HG03354 (cell line): ENCODE measurements around the gene CCNL1.
"Not testable (repeated sequence)": the region's sequence is repeated elsewhere in the genome, so short reads cannot be mapped to it uniquely, and the experiment has no call there.

Experiments
- ATAC-seq: cut with Tn5 transposase; IDR thresholded peaks from one replicate; pipeline ENCODE4 v1.9.1; 2021; ENCODE audit warnings: mild to moderate bottlenecking; ENCODE audit not compliant: unreplicated experiment, poor library complexity, severe bottlenecking

The CCNL1 gene

GRCh38 chr3:157111518-157111917 is 48.4 kb downstream of the CCNL1 start:
- ATAC-seq, result no peak

GRCh38 chr3:157110761-157111278 is 49.1 kb downstream of the CCNL1 start:
- no peak for ATAC-seq

- ATAC-seq, result no peak
These were observed 50.4 kb downstream of the CCNL1 start for GRCh38 chr3:157109267-157110141.

GRCh38 chr3:157107644-157108133 is 52.3 kb downstream of the CCNL1 start:
- no peak for ATAC-seq

GRCh38 chr3:157107037-157107436 is 52.9 kb downstream of the CCNL1 start:
- ATAC-seq, result no peak

- peak; percentile 90 for ATAC-seq
These were observed 54.9 kb downstream of the CCNL1 start for GRCh38 chr3:157104928-157105652.

GRCh38 chr3:157104521-157104920 is 55.4 kb downstream of the CCNL1 start:
- ATAC-seq, result no peak

- ATAC-seq, result no peak
These were observed 56.1 kb downstream of the CCNL1 start for GRCh38 chr3:157103860-157104259.

GRCh38 chr3:157103280-157103679 is 56.7 kb downstream of the CCNL1 start:
- peak; percentile 82 for ATAC-seq

GRCh38 chr3:157102595-157102994 is 57.4 kb downstream of the CCNL1 start:
- not testable (repeated sequence) for ATAC-seq

- ATAC-seq, result no peak
These were observed 57.8 kb downstream of the CCNL1 start for GRCh38 chr3:157102098-157102497.

- ATAC-seq, result no peak
These were observed 58.5 kb downstream of the CCNL1 start for GRCh38 chr3:157101486-157101885.

- ATAC-seq, result no peak
These were observed 59.1 kb downstream of the CCNL1 start for GRCh38 chr3:157100608-157101396.

GRCh38 chr3:157100096-157100477 is 59.9 kb downstream of the CCNL1 start:
- ATAC-seq, result no peak

- ATAC-seq, result no peak
These were observed 60.4 kb downstream of the CCNL1 start for GRCh38 chr3:157099326-157100095.

- ATAC-seq, result no peak
These were observed 61.1 kb downstream of the CCNL1 start for GRCh38 chr3:157098823-157099185.

- ATAC-seq, result no peak
These were observed 61.7 kb downstream of the CCNL1 start for GRCh38 chr3:157098121-157098822.
